Motor neuron (in vitro differentiated cells): Measurements from ENCODE around the gene KCTD14. TPM values are rescaled to one million over a fixed set of nuclear protein-coding genes. Genes with fewer than 3 reads are reported as not detected.
A peak's percentile ranks its signal among the peaks of the same experiment; 100 is the strongest.
"Not testable (repeated sequence)": the region's sequence is repeated elsewhere in the genome, so short reads cannot be mapped to it uniquely, and the experiment has no call there.

ENCODE experiments used
- ATAC-seq, 8 experiments: fragments of 200-7000 bp; cut with Tn5 transposase; replicated peaks in 6 of 8; 2 replicates each; pipeline ENCODE4 v1.8.0; 2021; ENCODE audit warnings: mild to moderate bottlenecking in 8 of 8, moderate library complexity in 8 of 8
- H3K27ac ChIP-seq, 2 donors: fragments of 250-450 bp; sonication (Bioruptor Pico); 2 replicates each; pipeline ENCODE4 v1.9.0; 2021; ENCODE audit warnings: antibody characterized with exemption in 2 of 2, mild to moderate bottlenecking in 2 of 2, moderate library complexity in 1 of 2
- H3K4me1 ChIP-seq, 2 donors: fragments of 250-450 bp; sonication (Bioruptor Pico); replicated peaks in 1 of 2; 2 replicates each; pipeline ENCODE4 v1.6.1; 2021; ENCODE audit warnings: antibody characterized with exemption in 2 of 2, mild to moderate bottlenecking in 2 of 2, moderate library complexity in 1 of 2
- H3K4me3 ChIP-seq, 5 donors: fragments of 250-450 bp; sonication (Bioruptor Pico); 2 replicates each; pipeline ENCODE4 v1.9.0; 2021; ENCODE audit warnings: antibody characterized with exemption in 5 of 5, mild to moderate bottlenecking in 5 of 5, moderate library complexity in 4 of 5
- WGBS, 10 experiments: fragments of 450-650 bp; shearing (Covaris generic); methylation state at CpG; one replicate each; pipeline ENCODE4 v1.0.0; 2022; 5-methylcytosine and 5-hydroxymethylcytosine counted together
- in situ Hi-C, 9 experiments: fragments of 400-800 bp; cut with MboI; loops; one replicate each; pipeline ENCODE4 v1.15.0; 2021; ENCODE audit warnings: low sequenced_read_pairs in 9 of 9, low pct_unique_long_range_greater_than_20kb in 2 of 9; ENCODE audit not compliant: unreplicated experiment in 9 of 9
- total RNA-seq, 8 experiments: library from RNA; unstranded; fragments of 300-600 nt; gene quantifications; 2 replicates each; pipeline versions ENCODE4 v1.2.3 to v1.2.4, GENCODE V29; 2022

KCTD14 gene
- total RNA-seq, 8 experiments from 2014 or later: 0.14 to 2.3 (median 0.74) TPM

- in situ Hi-C loops, H3K27ac ChIP-seq, ATAC-seq, H3K4me3 ChIP-seq: not testable (repeated sequence)
- H3K4me1 ChIP-seq: peaks cover 4 to 12% of the 10 kb centered on the region in 2 donors
- 73 to 100% (median 94%) methylated on average over 1 to 7 of the region's 8 CpGs; no CpG with 5 or more reads in 3 of the 10 experiments for WGBS, 10 experiments
Observed at GRCh38 chr11:78041380-78041719, 18.3 kb upstream of the KCTD14 start.

GRCh38 chr11:78040691-78041379 is 17.8 kb upstream of the KCTD14 start:
- in situ Hi-C loops: no loop called here
- 67 to 100% (median 96%) methylated on average over 1 to 9 of the region's 15 CpGs; no CpG with 5 or more reads in 3 of the 10 experiments for WGBS, 10 experiments
- no peak overlapping the region for H3K27ac ChIP-seq
- ATAC-seq: no peak
- H3K4me1 ChIP-seq: peaks cover 2 to 10% of the 10 kb centered on the region in 2 donors
- no peak overlapping the region for H3K4me3 ChIP-seq

- WGBS, 10 experiments: 0 to 75% (median 34%) methylated on average over 1 to 7 of the region's 7 CpGs
- Histone ChIP-seq H3K4me3 (no peak overlapping the region), H3K4me1 (peaks cover 0 to 7% of the 10 kb centered on the region in 2 donors), H3K27ac (no peak overlapping the region)
- peak in 6 of 8 experiments; percentile 39 to 81 (median 58) for ATAC-seq
- in situ Hi-C loops: no loop called here
Observed at GRCh38 chr11:78039919-78040671, 17.0 kb upstream of the KCTD14 start.

- no peak overlapping the region for H3K27ac ChIP-seq
- H3K4me1 ChIP-seq: peaks cover 0 to 7% of the 10 kb centered on the region in 2 donors
- in situ Hi-C loops: no loop called here
- no peak overlapping the region for H3K4me3 ChIP-seq
- WGBS, 10 experiments: 60 to 100% (median 90%) methylated on average over 1 to 4 of the region's 4 CpGs; no CpG with 5 or more reads in 2 of the 10 experiments
- no peak for ATAC-seq
Observed at GRCh38 chr11:78039391-78039918, 16.4 kb upstream of the KCTD14 start.

- in situ Hi-C loops: no loop called here
- ATAC-seq: no peak
- no peak overlapping the region for H3K27ac ChIP-seq
- no peak overlapping the region for H3K4me3 ChIP-seq
- H3K4me1 ChIP-seq: peaks cover 0 to 7% of the 10 kb centered on the region in 2 donors
- 50 to 100% (median 93%) methylated on average over 1 to 7 of the region's 8 CpGs for WGBS, 10 experiments
Observed at GRCh38 chr11:78038697-78039313, 15.7 kb upstream of the KCTD14 start.

- in situ Hi-C loops: no loop called here
- WGBS, 10 experiments: 40 to 100% (median 67%) methylated on average over 1 to 4 of the region's 9 CpGs; no CpG with 5 or more reads in 3 of the 10 experiments
- H3K4me1 ChIP-seq: peaks cover 0 to 7% of the 10 kb centered on the region in 2 donors
- ATAC-seq: no peak
- no peak overlapping the region for H3K27ac ChIP-seq
- no peak overlapping the region for H3K4me3 ChIP-seq
Observed at GRCh38 chr11:78037825-78038620, 14.9 kb upstream of the KCTD14 start.

- in situ Hi-C loops: no loop called here
- no peak overlapping the region for H3K4me3 ChIP-seq
- H3K27ac ChIP-seq: no peak overlapping the region
- peaks cover 0 to 7% of the 10 kb centered on the region in 2 donors for H3K4me1 ChIP-seq
- 0 to 100% (median 20%) methylated on average over 1 to 2 of the region's 3 CpGs; no CpG with 5 or more reads in 7 of the 10 experiments for WGBS, 10 experiments
- peak in 3 of 8 experiments; percentile 75 to 81 (median 78) for ATAC-seq
Observed at GRCh38 chr11:78037056-78037455, 14.0 kb upstream of the KCTD14 start.

GRCh38 chr11:78036313-78036712 is 13.2 kb upstream of the KCTD14 start:
- no peak for ATAC-seq
- 0 to 100% (median 90%) methylated on average over 1 to 3 of the region's 3 CpGs; no CpG with 5 or more reads in 1 of the 10 experiments for WGBS, 10 experiments
- H3K4me1 ChIP-seq: peaks cover 0 to 7% of the 10 kb centered on the region in 2 donors
- H3K4me3 ChIP-seq: no peak overlapping the region
- in situ Hi-C loops: no loop called here
- no peak overlapping the region for H3K27ac ChIP-seq

- 0 to 87% (median 57%) methylated on average over 1 to 9 of the region's 10 CpGs; no CpG with 5 or more reads in 2 of the 10 experiments for WGBS, 10 experiments
- no peak for ATAC-seq
- no peak overlapping the region for H3K4me3 ChIP-seq
- no peak overlapping the region for H3K27ac ChIP-seq
- in situ Hi-C loops: no loop called here
- H3K4me1 ChIP-seq: peaks cover 0 to 2% of the 10 kb centered on the region in 2 donors
Observed at GRCh38 chr11:78034623-78035022, 11.5 kb upstream of the KCTD14 start.

GRCh38 chr11:78033040-78033439 is 10.0 kb upstream of the KCTD14 start:
- Histone ChIP-seq H3K4me3 (no peak overlapping the region), H3K4me1 (peaks cover 0 to 2% of the 10 kb centered on the region in 2 donors), H3K27ac (no peak overlapping the region)
- 0 to 82% (median 63%) methylated on average over 1 to 4 of the region's 4 CpGs; no CpG with 5 or more reads in 4 of the 10 experiments for WGBS, 10 experiments
- in situ Hi-C loops: no loop called here
- no peak for ATAC-seq

- in situ Hi-C loops: no loop called here
- Histone ChIP-seq H3K4me1 (peaks cover 0 to 2% of the 10 kb centered on the region in 2 donors), H3K4me3 (no peak overlapping the region), H3K27ac (no peak overlapping the region)
- ATAC-seq: no peak
Observed at GRCh38 chr11:78032090-78032489, 9.0 kb upstream of the KCTD14 start.

- Histone ChIP-seq H3K4me3 (no peak overlapping the region), H3K27ac (no peak overlapping the region), H3K4me1 (peaks cover 0 to 2% of the 10 kb centered on the region in 2 donors)
- 72 to 100% (median 80%) methylated on average over 1 to 3 of the region's 3 CpGs; no CpG with 5 or more reads in 3 of the 10 experiments for WGBS, 10 experiments
- no peak for ATAC-seq
- in situ Hi-C loops: no loop called here
Observed at GRCh38 chr11:78031629-78032028, 8.6 kb upstream of the KCTD14 start.
